Measurements from ENCODE around the gene DHX9.
"Not testable (repeated sequence)": the region's sequence is repeated elsewhere in the genome, so short reads cannot be mapped to it uniquely, and the experiment has no call there.

DHX9 gene

GRCh38 chr1:182897696-182898095, 58.5 kb downstream of the DHX9 start:
- DNase-seq: no peak

GRCh38 chr1:182901946-182902345, 62.8 kb downstream of the DHX9 start:
- not testable (repeated sequence) for DNase-seq

- DNase-seq: no peak
Measured at GRCh38 chr1:182905321-182905720, 66.2 kb downstream of the DHX9 start.

- no peak for DNase-seq
Measured at GRCh38 chr1:182909578-182909977, 70.4 kb downstream of the DHX9 start.

GRCh38 chr1:182910143-182910542, 71.0 kb downstream of the DHX9 start:
- DNase-seq: no peak

- no peak for DNase-seq
Measured at GRCh38 chr1:182913401-182913800, 74.3 kb downstream of the DHX9 start.

GRCh38 chr1:182917378-182917777, 78.2 kb downstream of the DHX9 start:
- DNase-seq: no peak

GRCh38 chr1:182925661-182926060, 86.5 kb downstream of the DHX9 start:
- no peak for DNase-seq

GRCh38 chr1:182927693-182928433, 88.7 kb downstream of the DHX9 start:
- DNase-seq: no peak

- DNase-seq: no peak
Measured at GRCh38 chr1:182930985-182931384, 91.8 kb downstream of the DHX9 start.

- no peak for DNase-seq
Measured at GRCh38 chr1:182935716-182936115, 96.6 kb downstream of the DHX9 start.
